GM12892 (cell line): ENCODE results near the gene OAS3.

Experiments
- POLR2A ChIP-seq: IDR thresholded peaks from 2 replicates; pipeline ENCODE4 v1.6.1; 2011; ENCODE audit warnings: low read depth, low read length, control low read depth
- POLR2AphosphoS5 ChIP-seq: IDR thresholded peaks from 2 replicates; pipeline ENCODE4 v1.6.1; 2011; ENCODE audit warnings: low read depth, low read length, control low read depth

DNA sequence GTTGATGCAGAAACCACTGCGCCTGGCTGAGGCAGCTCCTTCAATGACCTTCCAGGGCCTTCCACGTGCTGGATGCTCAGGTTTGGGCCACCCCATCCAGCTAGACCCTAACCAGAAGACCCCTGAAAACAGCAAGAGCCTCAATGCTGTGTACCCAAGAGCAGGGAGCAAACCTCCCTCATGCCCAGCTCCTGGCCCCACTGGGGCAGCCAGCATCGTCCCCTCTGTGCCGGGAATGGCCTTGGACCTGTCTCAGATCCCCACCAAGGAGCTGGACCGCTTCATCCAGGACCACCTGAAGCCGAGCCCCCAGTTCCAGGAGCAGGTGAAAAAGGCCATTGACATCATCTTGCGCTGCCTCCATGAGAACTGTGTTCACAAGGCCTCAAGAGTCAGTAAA, 10.5 kb downstream of the OAS3 start:
- TF ChIP-seq POLR2A (no peak), POLR2AphosphoS5 (no peak)
